ENCODE measurements around the gene NLE1.

DNA sequence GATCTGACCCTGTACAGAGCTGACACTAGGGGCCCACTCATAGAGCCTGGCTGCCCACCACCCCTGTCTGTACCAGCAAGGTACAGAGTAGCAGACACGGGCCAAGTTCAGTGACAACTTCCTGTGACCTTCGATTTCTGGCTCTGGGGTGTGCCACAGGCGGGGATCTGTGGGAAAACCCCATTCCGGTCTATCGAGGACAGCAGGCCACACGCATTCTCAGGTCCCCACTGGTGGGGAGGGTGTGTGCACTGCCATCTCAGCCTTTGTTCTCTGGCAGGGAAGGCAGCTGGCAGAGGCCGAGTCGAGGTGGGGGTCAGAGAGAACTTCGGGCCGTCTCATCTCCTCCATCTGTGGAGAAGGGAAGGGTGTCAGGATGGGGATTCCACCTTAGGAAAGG is 10.0 kb downstream of the NLE1 start:
- TF ChIP-seq, protein P1, sequence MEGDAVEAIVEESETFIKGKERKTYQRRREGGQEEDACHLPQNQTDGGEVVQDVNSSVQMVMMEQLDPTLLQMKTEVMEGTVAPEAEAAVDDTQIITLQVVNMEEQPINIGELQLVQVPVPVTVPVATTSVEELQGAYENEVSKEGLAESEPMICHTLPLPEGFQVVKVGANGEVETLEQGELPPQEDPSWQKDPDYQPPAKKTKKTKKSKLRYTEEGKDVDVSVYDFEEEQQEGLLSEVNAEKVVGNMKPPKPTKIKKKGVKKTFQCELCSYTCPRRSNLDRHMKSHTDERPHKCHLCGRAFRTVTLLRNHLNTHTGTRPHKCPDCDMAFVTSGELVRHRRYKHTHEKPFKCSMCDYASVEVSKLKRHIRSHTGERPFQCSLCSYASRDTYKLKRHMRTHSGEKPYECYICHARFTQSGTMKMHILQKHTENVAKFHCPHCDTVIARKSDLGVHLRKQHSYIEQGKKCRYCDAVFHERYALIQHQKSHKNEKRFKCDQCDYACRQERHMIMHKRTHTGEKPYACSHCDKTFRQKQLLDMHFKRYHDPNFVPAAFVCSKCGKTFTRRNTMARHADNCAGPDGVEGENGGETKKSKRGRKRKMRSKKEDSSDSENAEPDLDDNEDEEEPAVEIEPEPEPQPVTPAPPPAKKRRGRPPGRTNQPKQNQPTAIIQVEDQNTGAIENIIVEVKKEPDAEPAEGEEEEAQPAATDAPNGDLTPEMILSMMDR (IDR thresholded peaks at IDR 0.05) = no peak
- TF ChIP-seq POLR2A (IDR thresholded peaks at IDR 0.05) = no peak

Measured in right lobe of liver (tissue), 4 donors.